MM.1S (cell line): ENCODE results near the gene SARNP.

ENCODE experiments used
- EZH2 ChIP-seq: fragments of 300-600 bp; sonication (generic); optimal IDR thresholded peaks from 2 replicates; pipeline ENCODE3; 2017; ENCODE audit warnings: low read depth, mild to moderate bottlenecking, antibody characterized with exemption, low read length, mixed read lengths
- EZH2phosphoT487 ChIP-seq: fragments of 300-600 bp; sonication (generic); IDR thresholded peaks from 2 replicates; pipeline ENCODE4 v1.6.1; 2018; ENCODE audit warnings: antibody characterized with exemption, low read length
- TF ChIP-seq, protein P1 (sequence below): fragments of 300-600 bp; sonication (generic); IDR thresholded peaks from 2 replicates; pipeline ENCODE4 v1.5.1; 2016; ENCODE audit warnings: antibody characterized with exemption, low read length, mixed read lengths

DNA sequence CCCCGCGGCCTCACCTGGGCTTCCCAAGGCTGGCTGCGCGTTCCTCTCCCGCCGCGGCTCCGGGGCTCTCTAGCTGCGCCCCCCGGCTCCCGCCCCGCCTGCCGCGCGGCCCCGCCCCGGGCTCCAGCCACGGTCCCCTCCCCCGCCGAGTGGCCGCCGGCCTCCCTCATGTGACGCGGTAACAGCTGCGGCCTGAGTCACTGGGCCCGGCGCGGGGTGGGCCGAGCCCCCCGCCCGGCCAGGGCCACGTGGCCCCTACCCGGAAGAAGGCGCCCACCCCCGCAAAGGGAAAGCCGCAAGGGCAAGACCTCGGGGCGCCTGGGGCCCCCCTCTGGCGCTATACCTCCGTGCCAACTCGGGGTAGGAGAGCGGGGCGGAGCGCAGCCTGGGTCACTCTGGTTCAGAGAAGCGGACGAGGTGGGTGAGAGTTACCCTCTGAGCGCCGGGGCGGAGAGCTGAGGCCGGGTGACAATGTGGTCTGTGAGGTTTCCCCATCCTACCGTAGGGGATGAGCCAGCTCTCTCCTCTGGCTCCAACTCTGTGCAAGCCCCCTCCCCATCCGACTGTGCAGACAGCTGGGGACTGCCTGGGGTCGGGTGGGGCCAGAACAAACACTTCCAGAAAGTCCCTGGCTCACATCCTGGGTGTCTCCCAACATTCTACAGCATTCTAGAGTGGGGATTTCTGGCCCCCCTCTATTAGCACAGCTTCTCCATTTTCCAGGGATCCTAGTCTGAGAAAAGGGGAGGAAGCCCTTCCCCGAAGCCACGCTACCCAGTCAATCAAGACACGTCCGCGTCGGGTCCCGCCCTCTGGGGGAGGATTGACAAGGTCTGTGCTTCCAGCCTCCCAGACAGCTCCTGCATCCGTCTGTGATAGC lies 88.3 kb downstream of the SARNP start, which contains the start of gene CD63:
- TF ChIP-seq, protein P1, sequence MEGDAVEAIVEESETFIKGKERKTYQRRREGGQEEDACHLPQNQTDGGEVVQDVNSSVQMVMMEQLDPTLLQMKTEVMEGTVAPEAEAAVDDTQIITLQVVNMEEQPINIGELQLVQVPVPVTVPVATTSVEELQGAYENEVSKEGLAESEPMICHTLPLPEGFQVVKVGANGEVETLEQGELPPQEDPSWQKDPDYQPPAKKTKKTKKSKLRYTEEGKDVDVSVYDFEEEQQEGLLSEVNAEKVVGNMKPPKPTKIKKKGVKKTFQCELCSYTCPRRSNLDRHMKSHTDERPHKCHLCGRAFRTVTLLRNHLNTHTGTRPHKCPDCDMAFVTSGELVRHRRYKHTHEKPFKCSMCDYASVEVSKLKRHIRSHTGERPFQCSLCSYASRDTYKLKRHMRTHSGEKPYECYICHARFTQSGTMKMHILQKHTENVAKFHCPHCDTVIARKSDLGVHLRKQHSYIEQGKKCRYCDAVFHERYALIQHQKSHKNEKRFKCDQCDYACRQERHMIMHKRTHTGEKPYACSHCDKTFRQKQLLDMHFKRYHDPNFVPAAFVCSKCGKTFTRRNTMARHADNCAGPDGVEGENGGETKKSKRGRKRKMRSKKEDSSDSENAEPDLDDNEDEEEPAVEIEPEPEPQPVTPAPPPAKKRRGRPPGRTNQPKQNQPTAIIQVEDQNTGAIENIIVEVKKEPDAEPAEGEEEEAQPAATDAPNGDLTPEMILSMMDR = no peak
- TF ChIP-seq EZH2 (no peak), EZH2phosphoT487 (no peak)
